ENCODE results near the gene NOL6.
"Not testable (repeated sequence)": the region's sequence is repeated elsewhere in the genome, so short reads cannot be mapped to it uniquely, and the experiment has no call there.

DNA sequence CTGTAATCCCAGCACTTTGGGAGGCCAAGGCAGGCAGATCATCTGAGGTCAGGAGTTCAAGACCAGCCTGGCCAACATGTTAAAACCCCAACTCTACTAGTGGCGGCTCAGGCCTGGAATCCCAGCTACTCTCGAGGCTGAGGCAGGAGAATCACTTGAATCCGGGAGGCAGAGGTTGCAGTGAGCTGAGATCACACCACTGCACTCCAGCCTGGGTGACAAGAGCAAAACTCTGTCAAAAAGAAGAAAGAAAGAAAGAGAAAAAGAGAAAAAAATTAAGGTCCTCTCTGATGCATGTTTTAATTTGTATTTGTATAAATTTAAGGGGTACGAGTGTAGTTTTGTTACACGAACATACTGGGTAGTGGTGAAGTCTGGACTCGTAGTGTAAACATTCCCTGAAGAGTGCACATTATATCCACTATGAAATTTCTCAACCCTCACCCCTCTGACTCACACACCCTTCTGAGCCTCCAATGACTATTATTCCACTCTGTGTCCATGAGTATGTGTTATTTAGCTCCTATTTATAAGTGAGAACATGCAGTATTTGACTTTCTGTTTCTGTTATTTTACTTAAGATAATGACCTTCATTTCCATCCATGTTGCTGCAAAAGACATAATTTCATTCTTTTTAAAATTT is 44.3 kb upstream of the NOL6 start:
- not testable (repeated sequence) for TF ChIP-seq CTCF (IDR thresholded peaks at IDR 0.05; ENCODE audit: borderline replicate concordance, extremely low read depth, low read length, poor library complexity, severe bottlenecking); EZH2 (IDR thresholded peaks at IDR 0.05; ENCODE audit: borderline replicate concordance, low read depth, low read length, severe bottlenecking)

Measured in DND-41 (cell line).